ENCODE measurements around the gene HSPA1L. TPM values are rescaled to one million over a fixed set of nuclear protein-coding genes. Genes with fewer than 3 reads are reported as not detected.

HSPA1L gene
- total and polyA plus RNA-seq, 10 of the 15 experiments (the other 5 are each of a cell fraction or from before 2014, with no cell fraction given): 0.69 to 2.5 (median 1.5) TPM

- 97% methylated on average over 5 of the region's 5 CpGs for WGBS (ENCODE audit: insufficient coverage, insufficient replicate concordance, low lambda C conversion rate, missing lambda C conversion rate)
- H3K4me2 ChIP-seq (ENCODE audit: control insufficient read depth, insufficient read depth): no peak overlapping the region
- SMC1A ChIA-PET (ENCODE audit: uncharacterized antibody, unreplicated experiment): interaction anchor here (1.1 kb wide), 1 partner anchor 31 kb away, joined by 3 read pairs; the partner anchor contains the start of gene DDAH2
- FAIRE-seq (no peak), DNase-seq (ENCODE audit: low read depth, low spot score) (no peak), ATAC-seq (no peak)
- no peak overlapping the region for H3K4me3 ChIP-seq
- H3K9me3 ChIP-seq (replicated peaks; ENCODE audit: control insufficient read depth, insufficient read depth, low read length): no peaks in the 10 kb centered on the region
- POLR2A ChIA-PET: no interaction called here
- no peak overlapping the region for H3K27ac ChIP-seq (ENCODE audit: control insufficient read depth, insufficient read depth)
- no peaks in the 10 kb centered on the region for H3K79me2 ChIP-seq (ENCODE audit: control insufficient read depth, insufficient read depth, low read length)
- TF ChIP-seq PAX8 (IDR thresholded peaks at IDR 0.05) (no peak), E4F1 (IDR thresholded peaks at IDR 0.05; ENCODE audit: borderline replicate concordance, partially characterized antibody) (no peak), SREBF1 (IDR thresholded peaks at IDR 0.05; ENCODE audit: low read length) (no peak), TBL1XR1 (IDR thresholded peaks at IDR 0.05; ENCODE audit: low read depth, low read length) (no peak)
- intact Hi-C loops (cut with micrococcal nuclease; ENCODE audit: unreplicated experiment) (no loop called here), in situ Hi-C loops (cut with MboI) (no loop called here)
- CTCF ChIA-PET: interaction anchor here (4.2 kb wide), 1 partner anchor 9 kb away, joined by 24 read pairs; no protein-coding TSS in a partner anchor
- no peaks in the 10 kb centered on the region for H3K27me3 ChIP-seq (replicated peaks in 1 of 2; ENCODE audit: control insufficient read depth in 2 of 2, insufficient read depth in 2 of 2, low read length in 1 of 2)
- H3K36me3 ChIP-seq (ENCODE audit: control insufficient read depth in 2 of 2, insufficient read depth in 2 of 2, low read length in 1 of 2): no peaks in the 10 kb centered on the region; a peak in 2 of 4 replicates
- no peaks in the 10 kb centered on the region for H3K4me1 ChIP-seq (ENCODE audit: control insufficient read depth, insufficient read depth, low read length)
- H3K9ac ChIP-seq (ENCODE audit: control insufficient read depth, insufficient read depth, low read length): no peak overlapping the region
- no peaks in the 10 kb centered on the region for H4K20me1 ChIP-seq (ENCODE audit: control insufficient read depth, insufficient read depth)
- BruUV-seq (replicated peaks): no TSS peak
- no peak overlapping the region for H2AFZ ChIP-seq (ENCODE audit: control insufficient read depth, low read depth, low read length)
- RAD21 ChIA-PET (ENCODE audit: unreplicated experiment): no interaction called here
Observed at GRCh38 chr6:31760790-31761189, 54.3 kb downstream of the HSPA1L start.

Small RNAs within 50 kb of the gene (small RNA-seq; reads per million reads assigned to genes)
- gene MSH5-SAPCD1: not detected
- not detected for gene RF00019
- not detected for gene SAPCD1
- 5,440 reads per million, percentile 100 among the genes with 10 or more reads in this experiment for gene SNORD48
- not detected for gene SNORD52

Other genes with a start within 250 kb of the HSPA1L start
Only the 7 nearest of the 40 such genes appear.
- gene SAPCD1, start 52.6 kb downstream of the HSPA1L start, total RNA-seq (2014; rRNA removed): 3.4 and 6.3 TPM in 2 replicates
- gene SAPCD1, start 52.6 kb downstream of the HSPA1L start, total RNA-seq (2014; rRNA removed; fragmentation: Illumina TruSeq; extraction: Trizol): 6.0 and 6.1 TPM in 2 replicates
- gene SAPCD1, start 52.6 kb downstream of the HSPA1L start, total RNA-seq (2021): 8.6 and 13.0 TPM in 2 replicates
- 3.2 and 5.6 TPM in 2 replicates for gene SAPCD1, start 52.6 kb downstream of the HSPA1L start, polyA plus RNA-seq (2011; rRNA removed)
- gene SAPCD1, start 52.6 kb downstream of the HSPA1L start, polyA plus RNA-seq (2014; fragmentation: Illumina TruSeq; extraction: Trizol): 9.5 and 15.4 TPM in 2 replicates
- 1 to 10 TPM; 1.6 to 3.1 TPM for gene SAPCD1, start 52.6 kb downstream of the HSPA1L start, polyA plus RNA-seq (2014; fragmentation: Nextera tagmentation; extraction: Ambion mirVana)
- gene SAPCD1, start 52.6 kb downstream of the HSPA1L start, polyA plus RNA-seq (2014; rRNA removed): 10.4 and 12.2 TPM in 2 replicates
- gene SAPCD1, start 52.6 kb downstream of the HSPA1L start, polyA plus RNA-seq (2016; fragmentation: Nextera tagmentation; extraction: Ambion mirVana): 1 to 10 TPM; 3.5 to 4.7 TPM
- gene VWA7, start 38.0 kb downstream of the HSPA1L start, total RNA-seq (2014; rRNA removed): 2.0 and 2.7 TPM in 2 replicates
- 0.94 and 1.2 TPM in 2 replicates for gene VWA7, start 38.0 kb downstream of the HSPA1L start, total RNA-seq (2014; rRNA removed; fragmentation: Illumina TruSeq; extraction: Trizol)
- 2.3 and 3.1 TPM in 2 replicates for gene VWA7, start 38.0 kb downstream of the HSPA1L start, total RNA-seq (2021)
- gene VWA7, start 38.0 kb downstream of the HSPA1L start, polyA plus RNA-seq (2011; rRNA removed): 1.1 and 1.3 TPM in 2 replicates
- 1.0 TPM in 1 of 2 replicates, not detected in the other for gene VWA7, start 38.0 kb downstream of the HSPA1L start, polyA plus RNA-seq (2014; fragmentation: Illumina TruSeq; extraction: Trizol)
- gene VWA7, start 38.0 kb downstream of the HSPA1L start, polyA plus RNA-seq (2014; fragmentation: Nextera tagmentation; extraction: Ambion mirVana): under 1 TPM in 1 of 2 experiments, not detected in 1; 0.11 TPM
- gene VWA7, start 38.0 kb downstream of the HSPA1L start, polyA plus RNA-seq (2014; rRNA removed): 2.6 and 3.0 TPM in 2 replicates
- gene VWA7, start 38.0 kb downstream of the HSPA1L start, polyA plus RNA-seq (2016; fragmentation: Nextera tagmentation; extraction: Ambion mirVana): 1 to 10 TPM; 1.2 TPM
- gene VARS1, start 19.5 kb downstream of the HSPA1L start, total RNA-seq (2014; rRNA removed): 61.4 and 90.1 TPM in 2 replicates
- gene VARS1, start 19.5 kb downstream of the HSPA1L start, total RNA-seq (2014; rRNA removed; fragmentation: Illumina TruSeq; extraction: Trizol): 63.8 and 69.1 TPM in 2 replicates
- 232 and 243 TPM in 2 replicates for gene VARS1, start 19.5 kb downstream of the HSPA1L start, total RNA-seq (2021)
- gene VARS1, start 19.5 kb downstream of the HSPA1L start, polyA plus RNA-seq (2011; rRNA removed): 11.3 and 15.8 TPM in 2 replicates
- 92.9 and 138 TPM in 2 replicates for gene VARS1, start 19.5 kb downstream of the HSPA1L start, polyA plus RNA-seq (2014; fragmentation: Illumina TruSeq; extraction: Trizol)
- 1 to 10 TPM; 1.2 to 5.7 TPM for gene VARS1, start 19.5 kb downstream of the HSPA1L start, polyA plus RNA-seq (2014; fragmentation: Nextera tagmentation; extraction: Ambion mirVana)
- 71.3 and 92.5 TPM in 2 replicates for gene VARS1, start 19.5 kb downstream of the HSPA1L start, polyA plus RNA-seq (2014; rRNA removed)
- gene VARS1, start 19.5 kb downstream of the HSPA1L start, polyA plus RNA-seq (2016; fragmentation: Nextera tagmentation; extraction: Ambion mirVana): 100 to 1,000 TPM; 121 to 155 TPM
- gene LSM2, start 8.3 kb downstream of the HSPA1L start, total RNA-seq (2014; rRNA removed): 146 and 163 TPM in 2 replicates
- gene LSM2, start 8.3 kb downstream of the HSPA1L start, total RNA-seq (2014; rRNA removed; fragmentation: Illumina TruSeq; extraction: Trizol): 97.1 and 99.1 TPM in 2 replicates
- gene LSM2, start 8.3 kb downstream of the HSPA1L start, total RNA-seq (2021): 117 and 123 TPM in 2 replicates
- gene LSM2, start 8.3 kb downstream of the HSPA1L start, polyA plus RNA-seq (2011; rRNA removed): 81.9 and 101 TPM in 2 replicates
- gene LSM2, start 8.3 kb downstream of the HSPA1L start, polyA plus RNA-seq (2014; fragmentation: Illumina TruSeq; extraction: Trizol): 116 and 131 TPM in 2 replicates
- 100 to 1,000 TPM; 245 to 248 TPM for gene LSM2, start 8.3 kb downstream of the HSPA1L start, polyA plus RNA-seq (2014; fragmentation: Nextera tagmentation; extraction: Ambion mirVana)
- gene LSM2, start 8.3 kb downstream of the HSPA1L start, polyA plus RNA-seq (2014; rRNA removed): 143 and 165 TPM in 2 replicates
- gene LSM2, start 8.3 kb downstream of the HSPA1L start, polyA plus RNA-seq (2016; fragmentation: Nextera tagmentation; extraction: Ambion mirVana): 100 to 1,000 TPM; 238 to 276 TPM
- gene HSPA1A, start 260 bp upstream of the HSPA1L start, total RNA-seq (2014; rRNA removed): 29.2 and 29.9 TPM in 2 replicates
- gene HSPA1A, start 260 bp upstream of the HSPA1L start, total RNA-seq (2014; rRNA removed; fragmentation: Illumina TruSeq; extraction: Trizol): 10.9 and 12.3 TPM in 2 replicates
- 26.5 and 27.2 TPM in 2 replicates for gene HSPA1A, start 260 bp upstream of the HSPA1L start, total RNA-seq (2021)
- 3.7 and 9.8 TPM in 2 replicates for gene HSPA1A, start 260 bp upstream of the HSPA1L start, polyA plus RNA-seq (2011; rRNA removed)
- gene HSPA1A, start 260 bp upstream of the HSPA1L start, polyA plus RNA-seq (2014; fragmentation: Illumina TruSeq; extraction: Trizol): 1.3 and 8.0 TPM in 2 replicates
- 1 to 10 TPM in 1 of 2 experiments, under 1 TPM in 1; 0.29 to 1.3 TPM for gene HSPA1A, start 260 bp upstream of the HSPA1L start, polyA plus RNA-seq (2014; fragmentation: Nextera tagmentation; extraction: Ambion mirVana)
- gene HSPA1A, start 260 bp upstream of the HSPA1L start, polyA plus RNA-seq (2014; rRNA removed): 22.8 and 26.3 TPM in 2 replicates
- 10 to 100 TPM; 51.1 to 51.8 TPM for gene HSPA1A, start 260 bp upstream of the HSPA1L start, polyA plus RNA-seq (2016; fragmentation: Nextera tagmentation; extraction: Ambion mirVana)
- gene HSPA1B, start 12.5 kb upstream of the HSPA1L start, total RNA-seq (2014; rRNA removed): 23.5 and 24.0 TPM in 2 replicates
- gene HSPA1B, start 12.5 kb upstream of the HSPA1L start, total RNA-seq (2014; rRNA removed; fragmentation: Illumina TruSeq; extraction: Trizol): 5.9 and 8.1 TPM in 2 replicates
- 27.2 and 29.3 TPM in 2 replicates for gene HSPA1B, start 12.5 kb upstream of the HSPA1L start, total RNA-seq (2021)
- gene HSPA1B, start 12.5 kb upstream of the HSPA1L start, polyA plus RNA-seq (2011; rRNA removed): 5.1 and 12.8 TPM in 2 replicates
- 1.00 and 4.6 TPM in 2 replicates for gene HSPA1B, start 12.5 kb upstream of the HSPA1L start, polyA plus RNA-seq (2014; fragmentation: Illumina TruSeq; extraction: Trizol)
- under 1 TPM; 0.11 to 0.33 TPM for gene HSPA1B, start 12.5 kb upstream of the HSPA1L start, polyA plus RNA-seq (2014; fragmentation: Nextera tagmentation; extraction: Ambion mirVana)
- gene HSPA1B, start 12.5 kb upstream of the HSPA1L start, polyA plus RNA-seq (2014; rRNA removed): 12.7 and 17.7 TPM in 2 replicates
- gene HSPA1B, start 12.5 kb upstream of the HSPA1L start, polyA plus RNA-seq (2016; fragmentation: Nextera tagmentation; extraction: Ambion mirVana): 10 to 100 TPM; 39.1 to 40.5 TPM
- 24.6 and 26.9 TPM in 2 replicates for gene NEU1, start 47.5 kb upstream of the HSPA1L start, total RNA-seq (2014; rRNA removed)
- gene NEU1, start 47.5 kb upstream of the HSPA1L start, total RNA-seq (2014; rRNA removed; fragmentation: Illumina TruSeq; extraction: Trizol): 18.8 and 20.3 TPM in 2 replicates
- 22.5 and 22.7 TPM in 2 replicates for gene NEU1, start 47.5 kb upstream of the HSPA1L start, total RNA-seq (2021)
- 13.0 and 22.4 TPM in 2 replicates for gene NEU1, start 47.5 kb upstream of the HSPA1L start, polyA plus RNA-seq (2011; rRNA removed)
- 16.3 and 21.5 TPM in 2 replicates for gene NEU1, start 47.5 kb upstream of the HSPA1L start, polyA plus RNA-seq (2014; fragmentation: Illumina TruSeq; extraction: Trizol)
- gene NEU1, start 47.5 kb upstream of the HSPA1L start, polyA plus RNA-seq (2014; fragmentation: Nextera tagmentation; extraction: Ambion mirVana): 10 to 100 TPM in 1 of 2 experiments, 1 to 10 TPM in 1; 7.2 to 12.5 TPM
- gene NEU1, start 47.5 kb upstream of the HSPA1L start, polyA plus RNA-seq (2014; rRNA removed): 26.7 and 28.1 TPM in 2 replicates
- 10 to 100 TPM; 18.5 to 21.8 TPM for gene NEU1, start 47.5 kb upstream of the HSPA1L start, polyA plus RNA-seq (2016; fragmentation: Nextera tagmentation; extraction: Ambion mirVana)

All from GM12878 (cell line).